ENCODE measurements around the gene MRTFA. TPM values are rescaled to one million over a fixed set of nuclear protein-coding genes. Genes with fewer than 3 reads are reported as not detected.
A peak's percentile ranks its signal among the peaks of the same experiment; 100 is the strongest.

MRTFA gene
- polyA plus RNA-seq, 1 of the 3 experiments (the other 2 are of a cell fraction): 5.8 TPM

DNA sequence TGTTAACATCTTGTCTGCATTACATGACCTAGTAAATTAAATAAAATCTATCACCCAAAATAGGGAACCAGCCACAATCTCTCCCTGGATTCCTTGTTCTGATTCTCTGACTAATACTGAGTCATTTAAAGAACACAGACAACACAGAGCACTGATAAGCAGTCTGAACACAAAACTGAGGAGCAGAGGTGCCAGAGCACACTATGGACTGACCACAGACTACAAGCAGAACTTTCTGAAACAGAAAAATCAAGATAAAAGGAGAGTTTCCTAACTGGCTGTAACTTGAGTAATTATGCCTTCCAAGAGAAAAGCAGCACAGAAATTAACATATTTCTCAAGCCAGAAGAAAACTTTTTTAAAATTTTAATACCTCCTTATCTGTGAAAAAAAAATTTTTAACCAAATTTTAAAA is 137.3 kb downstream of the MRTFA start (continued):
- TF ChIP-seq SMC3 (IDR thresholded peaks at IDR 0.05; ENCODE audit: low read depth, low read length): no peak
- TF ChIP-seq, protein P1, sequence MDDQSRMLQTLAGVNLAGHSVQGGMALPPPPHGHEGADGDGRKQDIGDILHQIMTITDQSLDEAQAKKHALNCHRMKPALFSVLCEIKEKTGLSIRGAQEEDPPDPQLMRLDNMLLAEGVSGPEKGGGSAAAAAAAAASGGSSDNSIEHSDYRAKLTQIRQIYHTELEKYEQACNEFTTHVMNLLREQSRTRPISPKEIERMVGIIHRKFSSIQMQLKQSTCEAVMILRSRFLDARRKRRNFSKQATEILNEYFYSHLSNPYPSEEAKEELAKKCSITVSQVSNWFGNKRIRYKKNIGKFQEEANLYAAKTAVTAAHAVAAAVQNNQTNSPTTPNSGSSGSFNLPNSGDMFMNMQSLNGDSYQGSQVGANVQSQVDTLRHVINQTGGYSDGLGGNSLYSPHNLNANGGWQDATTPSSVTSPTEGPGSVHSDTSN (IDR thresholded peaks at IDR 0.05): peak; percentile 86
- TF ChIP-seq CHD2 (IDR thresholded peaks at IDR 0.05; ENCODE audit: low read length, partially characterized antibody): no peak
- TF ChIP-seq TCF12 (IDR thresholded peaks at IDR 0.05): peak; percentile 96
- peak; percentile 53; the same call in 1 of the 2 replicates for TF ChIP-seq FOXM1 (IDR thresholded peaks at IDR 0.05; ENCODE audit: low read depth)
- no peak for TF ChIP-seq RAD21 (IDR thresholded peaks at IDR 0.05; ENCODE audit: low read length)
- TF ChIP-seq, protein P2, sequence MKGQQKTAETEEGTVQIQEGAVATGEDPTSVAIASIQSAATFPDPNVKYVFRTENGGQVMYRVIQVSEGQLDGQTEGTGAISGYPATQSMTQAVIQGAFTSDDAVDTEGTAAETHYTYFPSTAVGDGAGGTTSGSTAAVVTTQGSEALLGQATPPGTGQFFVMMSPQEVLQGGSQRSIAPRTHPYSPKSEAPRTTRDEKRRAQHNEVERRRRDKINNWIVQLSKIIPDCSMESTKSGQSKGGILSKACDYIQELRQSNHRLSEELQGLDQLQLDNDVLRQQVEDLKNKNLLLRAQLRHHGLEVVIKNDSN (IDR thresholded peaks at IDR 0.05; ENCODE audit: borderline replicate concordance, low read depth): no peak
- TF ChIP-seq POLR2AphosphoS5 (IDR thresholded peaks at IDR 0.05; ENCODE audit: low read depth, low read length): peak; percentile 86; the same call in 1 of the 2 replicates
- no peak for TF ChIP-seq ELF1 (IDR thresholded peaks at IDR 0.05)

- DNase-seq: no peak
- CTCF ChIA-PET: interaction anchor here (1.5 to 1.6 kb wide), 2 partner anchors 10 to 26 kb away, joined by 4 to 5 read pairs; no protein-coding TSS in a partner anchor
Observed at GRCh38 chr22:40498420-40499208, 137.9 kb downstream of the MRTFA start.

More at GRCh38 chr22:40498420-40499208, 137.9 kb downstream of the MRTFA start:
- WGBS (ENCODE audit: low lambda C conversion rate): 10% methylated on average over 4 of the region's 6 CpGs
- Histone ChIP-seq H3K4me1 (ENCODE audit: control insufficient read depth in 1 of 2, insufficient read depth in 2 of 2, low read depth in 1 of 2, low read length in 1 of 2) (no peaks in the 10 kb centered on the region; a peak in 3 of 4 replicates), H3K27ac (ENCODE audit: low read depth in 2 of 2, low read length in 1 of 2) (peak overlapping the region; percentile 64 to 99; a peak in 3 of 4 replicates), H3F3A (replicated peaks; ENCODE audit: insufficient read depth) (peaks cover 21% of the 10 kb centered on the region), H2AFZ (ENCODE audit: low read depth) (no peak overlapping the region), H3K9ac (peak overlapping the region; percentile 76; the same call in 1 of the 2 replicates), H3K79me2 (ENCODE audit: insufficient read depth) (peaks cover 44% of the 10 kb centered on the region), H3K27me3 (ENCODE audit: insufficient read depth) (no peaks in the 10 kb centered on the region), H3K36me3 (replicated peaks in 1 of 2; ENCODE audit: control insufficient read depth in 1 of 2, insufficient read depth in 2 of 2, low read length in 1 of 2) (no peaks in the 10 kb centered on the region), H3K9me2 (no peaks in the 10 kb centered on the region), H3K9me3 (no peaks in the 10 kb centered on the region), H4K20me1 (ENCODE audit: insufficient read depth) (no peaks in the 10 kb centered on the region), H3K4me3 (ENCODE audit: low read depth in 2 of 2, low read length in 1 of 2) (no peak overlapping the region), H3K4me2 (peak overlapping the region; percentile 60; the same call in 1 of the 2 replicates)
- TF ChIP-seq EP300 (IDR thresholded peaks at IDR 0.05; ENCODE audit: borderline replicate concordance in 1 of 2, low read depth in 1 of 2, low read length in 1 of 2) (peak in 1 of 2 experiments; percentile 72; a peak in 2 of 4 replicates), JUND (IDR thresholded peaks at IDR 0.05) (peak; percentile 64), TEAD4 (IDR thresholded peaks at IDR 0.05; ENCODE audit: borderline replicate concordance, insufficient read depth) (peak; percentile 52; the same call in 1 of the 2 replicates), FOSL2 (IDR thresholded peaks at IDR 0.05; ENCODE audit: borderline replicate concordance, low read depth) (peak; percentile 75), USF2 (IDR thresholded peaks at IDR 0.05; ENCODE audit: borderline replicate concordance, low read depth, low read length) (no peak), RAD21 (IDR thresholded peaks at IDR 0.05; ENCODE audit: low read length) (no peak), POLR2AphosphoS5 (IDR thresholded peaks at IDR 0.05; ENCODE audit: low read depth, low read length) (peak; percentile 29; the same call in 1 of the 2 replicates), MEF2A (IDR thresholded peaks at IDR 0.05; ENCODE audit: borderline replicate concordance, low read depth) (no peak), ELF1 (IDR thresholded peaks at IDR 0.05) (no peak), NFIC (IDR thresholded peaks at IDR 0.05; ENCODE audit: borderline replicate concordance) (0 out of 2 replicates have a peak, but pooled peaks have one; percentile 4), TCF12 (IDR thresholded peaks at IDR 0.05) (peak; percentile 88)
- TF ChIP-seq, protein P1 (IDR thresholded peaks at IDR 0.05): peak; percentile 84
- TF ChIP-seq, protein P3, sequence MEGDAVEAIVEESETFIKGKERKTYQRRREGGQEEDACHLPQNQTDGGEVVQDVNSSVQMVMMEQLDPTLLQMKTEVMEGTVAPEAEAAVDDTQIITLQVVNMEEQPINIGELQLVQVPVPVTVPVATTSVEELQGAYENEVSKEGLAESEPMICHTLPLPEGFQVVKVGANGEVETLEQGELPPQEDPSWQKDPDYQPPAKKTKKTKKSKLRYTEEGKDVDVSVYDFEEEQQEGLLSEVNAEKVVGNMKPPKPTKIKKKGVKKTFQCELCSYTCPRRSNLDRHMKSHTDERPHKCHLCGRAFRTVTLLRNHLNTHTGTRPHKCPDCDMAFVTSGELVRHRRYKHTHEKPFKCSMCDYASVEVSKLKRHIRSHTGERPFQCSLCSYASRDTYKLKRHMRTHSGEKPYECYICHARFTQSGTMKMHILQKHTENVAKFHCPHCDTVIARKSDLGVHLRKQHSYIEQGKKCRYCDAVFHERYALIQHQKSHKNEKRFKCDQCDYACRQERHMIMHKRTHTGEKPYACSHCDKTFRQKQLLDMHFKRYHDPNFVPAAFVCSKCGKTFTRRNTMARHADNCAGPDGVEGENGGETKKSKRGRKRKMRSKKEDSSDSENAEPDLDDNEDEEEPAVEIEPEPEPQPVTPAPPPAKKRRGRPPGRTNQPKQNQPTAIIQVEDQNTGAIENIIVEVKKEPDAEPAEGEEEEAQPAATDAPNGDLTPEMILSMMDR (IDR thresholded peaks at IDR 0.05): no peak
- TF ChIP-seq, protein P2 (IDR thresholded peaks at IDR 0.05; ENCODE audit: borderline replicate concordance, low read depth): no peak
- TF ChIP-seq, protein P4, sequence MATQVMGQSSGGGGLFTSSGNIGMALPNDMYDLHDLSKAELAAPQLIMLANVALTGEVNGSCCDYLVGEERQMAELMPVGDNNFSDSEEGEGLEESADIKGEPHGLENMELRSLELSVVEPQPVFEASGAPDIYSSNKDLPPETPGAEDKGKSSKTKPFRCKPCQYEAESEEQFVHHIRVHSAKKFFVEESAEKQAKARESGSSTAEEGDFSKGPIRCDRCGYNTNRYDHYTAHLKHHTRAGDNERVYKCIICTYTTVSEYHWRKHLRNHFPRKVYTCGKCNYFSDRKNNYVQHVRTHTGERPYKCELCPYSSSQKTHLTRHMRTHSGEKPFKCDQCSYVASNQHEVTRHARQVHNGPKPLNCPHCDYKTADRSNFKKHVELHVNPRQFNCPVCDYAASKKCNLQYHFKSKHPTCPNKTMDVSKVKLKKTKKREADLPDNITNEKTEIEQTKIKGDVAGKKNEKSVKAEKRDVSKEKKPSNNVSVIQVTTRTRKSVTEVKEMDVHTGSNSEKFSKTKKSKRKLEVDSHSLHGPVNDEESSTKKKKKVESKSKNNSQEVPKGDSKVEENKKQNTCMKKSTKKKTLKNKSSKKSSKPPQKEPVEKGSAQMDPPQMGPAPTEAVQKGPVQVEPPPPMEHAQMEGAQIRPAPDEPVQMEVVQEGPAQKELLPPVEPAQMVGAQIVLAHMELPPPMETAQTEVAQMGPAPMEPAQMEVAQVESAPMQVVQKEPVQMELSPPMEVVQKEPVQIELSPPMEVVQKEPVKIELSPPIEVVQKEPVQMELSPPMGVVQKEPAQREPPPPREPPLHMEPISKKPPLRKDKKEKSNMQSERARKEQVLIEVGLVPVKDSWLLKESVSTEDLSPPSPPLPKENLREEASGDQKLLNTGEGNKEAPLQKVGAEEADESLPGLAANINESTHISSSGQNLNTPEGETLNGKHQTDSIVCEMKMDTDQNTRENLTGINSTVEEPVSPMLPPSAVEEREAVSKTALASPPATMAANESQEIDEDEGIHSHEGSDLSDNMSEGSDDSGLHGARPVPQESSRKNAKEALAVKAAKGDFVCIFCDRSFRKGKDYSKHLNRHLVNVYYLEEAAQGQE (IDR thresholded peaks at IDR 0.05; ENCODE audit: low read depth, low read length): no peak
- POLR2A ChIA-PET: no interaction called here

Measured in SK-N-SH (cell line).